Ovary (tissue), 9 donors: Measurements from ENCODE around the gene ZNF532. TPM values are rescaled to one million over a fixed set of nuclear protein-coding genes. Genes with fewer than 3 reads are reported as not detected.
"Not testable (repeated sequence)": the region's sequence is repeated elsewhere in the genome, so short reads cannot be mapped to it uniquely, and the experiment has no call there.

Experiments used
- DNase-seq, 5 donors: peaks; one replicate each; pipeline ENCODE4 v3.0.0-alpha.2; 2019 to 2020
- H3K27ac ChIP-seq, 2 donors: fragments of 200-600 bp; one replicate each; pipeline versions ENCODE4 v1.5.1 to v1.8.0; 2019 to 2022
- H3K27me3 ChIP-seq: fragments of 200-600 bp; one replicate; pipeline ENCODE4 v1.8.0; 2022
- H3K36me3 ChIP-seq: fragments of 200-600 bp; sonication (generic); one replicate; pipeline ENCODE4 v1.5.1; 2019
- H3K4me1 ChIP-seq: one replicate; pipeline ENCODE4 v1.8.1; 2013; ENCODE audit warnings: mild to moderate bottlenecking, moderate library complexity; ENCODE audit not compliant: insufficient read depth
- H3K4me3 ChIP-seq: fragments of 200-600 bp; sonication (generic); one replicate; pipeline ENCODE4 v1.5.1; 2017
- H3K9me3 ChIP-seq, 2 donors: fragments of 200-600 bp in 1 of 2; sonication (generic) in 1 of 2; one replicate each; pipeline versions ENCODE4 v1.5.1 to v1.8.1; 2013 to 2019; ENCODE audit warnings: mild to moderate bottlenecking in 1 of 2, moderate library complexity in 1 of 2
- EP300 ChIP-seq: sonication (generic); formaldehyde crosslinking; IDR thresholded peaks from one replicate; pipeline ENCODE4 v1.6.1; 2017; ENCODE audit warnings: antibody characterized with exemption
- POLR2A ChIP-seq: fragments of 450-650 bp; IDR thresholded peaks from one replicate; pipeline ENCODE4 v1.6.1; 2017; ENCODE audit warnings: antibody characterized with exemption, mild to moderate bottlenecking, moderate library complexity
- WGBS, 3 donors: extraction: QIAGEN DNeasy Blood & Tissue Kit in 1 of 3; methylation state at CpG; one replicate each; pipeline versions ENCODE4 v1.1.5 to v1.1.7; 2013 to 2017; 5-methylcytosine and 5-hydroxymethylcytosine counted together
- intact Hi-C, 4 donors: fragments of 100-400 bp; cut with DNase I; formaldehyde crosslinking; loops; one replicate each; pipeline versions ENCODE4 v1.11.0 to v1.15.1; 2022 to 2023
- polyA plus RNA-seq, 2 donors: library from polyadenylated mRNA; stranded (reverse); fragments of 200-250 nt in 1 of 2; fragments of 350-450 nt in 1 of 2; fragmentation: Illumina TruSeq in 1 of 2; extraction: RNeasy Lipid Tissue Mini Kit (QIAGEN cat#74804) in 1 of 2; gene quantifications; one replicate each; pipeline ENCODE4 v1.2.3, GENCODE V29; 2013 to 2014
- total RNA-seq, 7 donors: library from RNA; depleted of rRNA in 2 of 7; stranded (reverse); fragments of >200 nt in 2 of 7; fragmentation: NEBNext Ultra II Directional in 3 of 7; extraction: Animal tissue kit (Norgen Biotek cat#: 25700) in 3 of 7; gene quantifications; one replicate each; pipeline versions ENCODE4 v1.1.0 to v1.2.4, GENCODE V29; 2016 to 2023
- TF ChIP-seq, protein P1 (sequence below), 3 donors: fragments of 450-650 bp in 2 of 3; fragments of 200-600 bp in 1 of 3; IDR thresholded peaks; one replicate each; pipeline versions ENCODE4 v1.5.1 to v1.8.0; 2016 to 2022; ENCODE audit warnings: antibody characterized with exemption in 3 of 3, mild to moderate bottlenecking in 1 of 3
- donor health status: DM: no; HTN: no; CAD: no; lungs with moderate emphysema.
- donor health status: DM: no; HTN: no; CAD: no.
- donor health status: Bipolar disorder and iron deficiency.
- donor health status: DM: yes; HTN: yes; CAD: no.
- donor health status: DM: no; HTN: no; CAD: no.
- donor health status: DM: yes; HTN: yes; CAD: no.

ZNF532 gene
- total and polyA plus RNA-seq, 9 donors = 40.5 to 162 (median 101) TPM

DNA sequence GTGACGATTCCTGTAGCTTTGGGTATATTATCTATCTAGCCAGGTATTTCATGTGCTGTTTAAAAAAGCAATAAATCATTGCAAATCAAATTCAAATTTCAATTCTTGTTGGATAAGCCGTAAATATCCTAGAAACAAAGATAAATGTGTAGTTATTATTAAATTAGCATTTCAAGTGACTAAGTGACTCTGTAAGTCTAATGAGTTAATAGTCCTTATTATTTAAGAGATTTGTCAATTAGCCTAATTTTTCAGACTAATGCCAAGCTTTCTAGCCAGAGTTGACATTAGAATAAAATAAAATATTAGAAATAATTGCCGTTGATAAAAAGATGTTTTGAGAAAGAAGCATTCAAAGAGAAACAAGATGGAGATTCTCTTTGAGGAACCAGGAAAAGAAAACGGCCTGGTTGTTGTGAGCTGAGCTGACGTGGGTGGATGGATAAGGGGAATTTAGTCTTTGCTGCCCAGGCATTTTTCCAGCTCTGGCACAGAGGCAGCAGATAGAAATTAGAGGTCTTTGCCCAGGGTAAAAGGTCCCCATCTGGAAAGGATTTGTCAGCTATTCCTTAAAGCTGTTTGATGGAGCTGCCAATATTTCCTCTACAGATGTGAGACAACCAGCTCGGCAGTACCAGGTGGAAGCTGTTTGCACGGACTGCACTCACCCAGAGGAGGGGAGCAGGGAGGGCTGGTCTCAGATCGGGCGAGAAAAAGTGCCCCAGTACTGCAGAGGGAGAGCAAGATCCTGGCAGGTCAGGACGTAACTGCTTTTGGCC, 157.7 kb downstream of the ZNF532 start:
- intact Hi-C loops = no loop called here
- no peaks in the 10 kb centered on the region for H3K36me3 ChIP-seq
- TF ChIP-seq, protein P1, sequence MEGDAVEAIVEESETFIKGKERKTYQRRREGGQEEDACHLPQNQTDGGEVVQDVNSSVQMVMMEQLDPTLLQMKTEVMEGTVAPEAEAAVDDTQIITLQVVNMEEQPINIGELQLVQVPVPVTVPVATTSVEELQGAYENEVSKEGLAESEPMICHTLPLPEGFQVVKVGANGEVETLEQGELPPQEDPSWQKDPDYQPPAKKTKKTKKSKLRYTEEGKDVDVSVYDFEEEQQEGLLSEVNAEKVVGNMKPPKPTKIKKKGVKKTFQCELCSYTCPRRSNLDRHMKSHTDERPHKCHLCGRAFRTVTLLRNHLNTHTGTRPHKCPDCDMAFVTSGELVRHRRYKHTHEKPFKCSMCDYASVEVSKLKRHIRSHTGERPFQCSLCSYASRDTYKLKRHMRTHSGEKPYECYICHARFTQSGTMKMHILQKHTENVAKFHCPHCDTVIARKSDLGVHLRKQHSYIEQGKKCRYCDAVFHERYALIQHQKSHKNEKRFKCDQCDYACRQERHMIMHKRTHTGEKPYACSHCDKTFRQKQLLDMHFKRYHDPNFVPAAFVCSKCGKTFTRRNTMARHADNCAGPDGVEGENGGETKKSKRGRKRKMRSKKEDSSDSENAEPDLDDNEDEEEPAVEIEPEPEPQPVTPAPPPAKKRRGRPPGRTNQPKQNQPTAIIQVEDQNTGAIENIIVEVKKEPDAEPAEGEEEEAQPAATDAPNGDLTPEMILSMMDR (IDR thresholded peaks at IDR 0.05) = no peak
- TF ChIP-seq POLR2A = no peak
- no peak for TF ChIP-seq EP300
- peak overlapping the region in 1 of 2 donors; percentile 60 for H3K27ac ChIP-seq
- 21 to 32% (median 27%) methylated on average over 10 of the region's 10 CpGs for WGBS, 3 donors
- H3K4me1 ChIP-seq = peaks cover 14% of the 10 kb centered on the region
- no peaks in the 10 kb centered on the region for H3K9me3 ChIP-seq
- H3K27me3 ChIP-seq = no peaks in the 10 kb centered on the region
- no peak overlapping the region for H3K4me3 ChIP-seq
- peak in 4 of 5 donors; percentile 42 to 66 (median 50) for DNase-seq

DNA sequence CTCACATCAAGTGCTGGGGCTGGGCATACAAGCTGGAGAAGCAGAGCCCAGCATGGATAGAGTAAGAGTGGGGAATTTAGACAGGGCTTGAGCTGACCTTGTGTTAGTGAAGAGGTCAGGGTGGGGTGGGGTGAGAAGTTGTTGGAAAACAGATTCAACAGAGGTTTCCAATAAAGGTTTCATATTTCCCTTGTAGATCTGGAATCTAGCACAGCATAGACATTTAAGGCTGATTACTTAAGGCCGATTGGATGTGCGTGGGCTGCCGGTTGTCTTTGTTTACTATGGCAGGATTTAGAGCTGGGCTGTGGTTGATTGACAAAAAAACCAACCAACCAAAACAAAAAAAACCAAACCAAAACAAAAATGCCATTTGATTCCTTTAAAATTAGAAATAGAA, 160.2 kb downstream of the ZNF532 start:
- H3K9me3 ChIP-seq = no peaks in the 10 kb centered on the region
- no peak overlapping the region for H3K4me3 ChIP-seq
- DNase-seq = no peak
- intact Hi-C loops = no loop called here
- H3K27ac ChIP-seq = peak overlapping the region in 1 of 2 donors; percentile 60
- WGBS, 3 donors = 14 to 26% (median 18%) methylated on average over 3 of the region's 3 CpGs
- H3K27me3 ChIP-seq = no peaks in the 10 kb centered on the region
- peaks cover 14% of the 10 kb centered on the region for H3K4me1 ChIP-seq
- no peak for TF ChIP-seq EP300
- TF ChIP-seq, protein P1 (IDR thresholded peaks at IDR 0.05) = no peak
- H3K36me3 ChIP-seq = no peaks in the 10 kb centered on the region

GRCh38 chr18:59025532-59025931, 160.9 kb downstream of the ZNF532 start:
- H3K36me3 ChIP-seq, H3K9me3 ChIP-seq, H3K27me3 ChIP-seq, intact Hi-C loops, DNase-seq, H3K4me3 ChIP-seq: not testable (repeated sequence)
- H3K27ac ChIP-seq = peak overlapping the region in 1 of 2 donors; percentile 60
- H3K4me1 ChIP-seq = peaks cover 14% of the 10 kb centered on the region
- WGBS, 3 donors = 83 to 90% (median 90%) methylated on average over 2 of the region's 2 CpGs

GRCh38 chr18:59026364-59026763, 161.7 kb downstream of the ZNF532 start:
- intact Hi-C loops = no loop called here
- Histone ChIP-seq H3K27ac (no peak overlapping the region), H3K4me3 (no peak overlapping the region), H3K4me1 (peaks cover 14% of the 10 kb centered on the region), H3K27me3 (no peaks in the 10 kb centered on the region), H3K36me3 (no peaks in the 10 kb centered on the region), H3K9me3 (no peaks in the 10 kb centered on the region)
- 91 to 96% (median 93%) methylated on average over 6 of the region's 6 CpGs for WGBS, 3 donors
- TF ChIP-seq EP300 (no peak), POLR2A (no peak)
- TF ChIP-seq, protein P1 (IDR thresholded peaks at IDR 0.05) = no peak
- no peak for DNase-seq

- H3K9me3 ChIP-seq = no peaks in the 10 kb centered on the region
- peaks cover 12% of the 10 kb centered on the region for H3K4me1 ChIP-seq
- no peak for DNase-seq
- TF ChIP-seq EP300 = no peak
- TF ChIP-seq, protein P1 (IDR thresholded peaks at IDR 0.05) = no peak
- no peak for TF ChIP-seq POLR2A
- 50 to 52% (median 51%) methylated on average over 12 of the region's 12 CpGs for WGBS, 3 donors
- H3K27me3 ChIP-seq = no peaks in the 10 kb centered on the region
- no peak overlapping the region for H3K4me3 ChIP-seq
- intact Hi-C loops = no loop called here
- H3K36me3 ChIP-seq = no peaks in the 10 kb centered on the region
- H3K27ac ChIP-seq = no peak overlapping the region
Observed at GRCh38 chr18:59026831-59027410, 162.2 kb downstream of the ZNF532 start.
